H1 (cell line): Measurements from ENCODE around the gene CYP26C1. TPM values are rescaled to one million over a fixed set of nuclear protein-coding genes. Genes with fewer than 3 reads are reported as not detected.
A peak's percentile ranks its signal among the peaks of the same experiment; 100 is the strongest.

ENCODE experiments used
- CTCF ChIA-PET: fragments of 300-600 bp; sonication (Branson Sonifier 250); formaldehyde crosslinking; loops from one replicate; lab custom pipeline; 2021; ENCODE audit not compliant: partially characterized antibody; lab: Charles Lee
- POLR2A ChIA-PET: fragments of 300-600 bp; sonication (Branson Sonifier 250); formaldehyde crosslinking; loops from one replicate; lab custom pipeline; 2021; ENCODE audit warnings: inconsistent platforms; ENCODE audit not compliant: partially characterized antibody; lab: Charles Lee
- DNase-seq, 2 experiments: peaks; one replicate each; pipeline versions ENCODE4 v3.0.0 to v3.0.0-alpha.2; 2010 to 2022; ENCODE audit warnings: low spot score in 2 of 2, low read depth in 1 of 2, mixed read lengths in 1 of 2
- FAIRE-seq: peaks from 2 replicates; lab custom pipeline; 2011; peaks lifted over from hg19 to GRCh38; lab: Jason Lieb, UNC
- H2AFZ ChIP-seq: 2 replicates; pipeline ENCODE4 v1.8.1; 2012; ENCODE audit warnings: low read length, inconsistent platforms
- H2AK5ac ChIP-seq: 2 replicates; pipeline ENCODE4 v1.6.1; 2013; ENCODE audit warnings: low read depth, low read length
- H2BK120ac ChIP-seq: replicated peaks from 2 replicates; pipeline ENCODE3; 2013; ENCODE audit warnings: low read depth, low read length, inconsistent platforms
- H2BK12ac ChIP-seq: 2 replicates; pipeline ENCODE4 v1.6.1; 2013; ENCODE audit warnings: low read depth, low read length
- H2BK15ac ChIP-seq: 2 replicates; pipeline ENCODE4 v1.6.1; 2013; ENCODE audit warnings: low read length
- H2BK20ac ChIP-seq: 2 replicates; pipeline ENCODE4 v1.6.1; 2013; ENCODE audit warnings: low read length
- H2BK5ac ChIP-seq: 2 replicates; pipeline ENCODE4 v1.6.1; 2013; ENCODE audit warnings: low read depth, low read length
- H3K14ac ChIP-seq: 2 replicates; pipeline ENCODE4 v1.6.1; 2013; ENCODE audit warnings: inconsistent platforms; ENCODE audit not compliant: insufficient read length
- H3K18ac ChIP-seq: 2 replicates; pipeline ENCODE4 v1.6.1; 2013; ENCODE audit warnings: low read length; ENCODE audit errors: extremely low read depth
- H3K23ac ChIP-seq: 2 replicates; pipeline ENCODE4 v1.6.1; 2013; ENCODE audit warnings: inconsistent platforms; ENCODE audit not compliant: insufficient read length
- H3K23me2 ChIP-seq: 2 replicates; pipeline ENCODE4 v1.6.1; 2013; ENCODE audit warnings: low read depth, low read length
- H3K27ac ChIP-seq: 2 replicates; pipeline ENCODE4 v1.6.1; 2011; ENCODE audit warnings: low read depth, low read length, inconsistent platforms
- H3K27me3 ChIP-seq, 4 experiments: replicated peaks in 1 of 4; 1 replicate in 1 of 4; 2 replicates in 3 of 4; pipeline versions ENCODE4 v1.6.1 to v1.8.1; 2011 to 2013; ENCODE audit warnings: low read length in 3 of 4, mild to moderate bottlenecking in 3 of 4, inconsistent platforms in 2 of 4, mixed read lengths in 2 of 4, moderate library complexity in 1 of 4; ENCODE audit not compliant: control insufficient read depth in 3 of 4, insufficient read depth in 3 of 4; ENCODE audit errors: extremely low read depth in 1 of 4
- H3K36me3 ChIP-seq, 4 experiments: 2 replicates each; pipeline versions ENCODE4 v1.6.1 to v1.8.1; 2011 to 2013; ENCODE audit warnings: mild to moderate bottlenecking in 4 of 4, low read length in 3 of 4, moderate library complexity in 2 of 4, control low read depth in 1 of 4, inconsistent platforms in 1 of 4; ENCODE audit not compliant: insufficient read depth in 4 of 4, control insufficient read depth in 2 of 4
- H3K4ac ChIP-seq: replicated peaks from 2 replicates; pipeline ENCODE3; 2013; ENCODE audit warnings: low read length, low read depth, mixed read lengths, inconsistent platforms; ENCODE audit not compliant: insufficient read length
- H3K4me1 ChIP-seq, 4 experiments: replicated peaks in 1 of 4; 1 replicate in 1 of 4; 2 replicates in 3 of 4; pipeline versions ENCODE4 v1.6.1 to v1.8.1; 2011 to 2013; ENCODE audit warnings: low read length in 3 of 4, inconsistent platforms in 2 of 4, mixed read lengths in 1 of 4; ENCODE audit not compliant: insufficient read depth in 4 of 4, control insufficient read depth in 3 of 4
- H3K4me2 ChIP-seq, 2 experiments: 2 replicates each; pipeline versions ENCODE4 v1.6.1 to v1.8.1; 2011 to 2013; ENCODE audit warnings: low read depth in 2 of 2, low read length in 2 of 2, control low read depth in 1 of 2, inconsistent platforms in 1 of 2, mild to moderate bottlenecking in 1 of 2; ENCODE audit not compliant: insufficient read depth in 1 of 2
- H3K4me3 ChIP-seq, 4 experiments: fragments of 200-600, 300-600 bp in 1 of 4; sonication (generic), shearing (Covaris generic), sonication (Bioruptor Twin) in 1 of 4; 2 replicates each; pipeline versions ENCODE4 v1.5.1 to v1.8.1; 2011 to 2016; ENCODE audit warnings: low read length in 4 of 4, low read depth in 3 of 4, control low read depth in 2 of 4, inconsistent platforms in 2 of 4, mild to moderate bottlenecking in 2 of 4, mixed read lengths in 1 of 4, moderate library complexity in 1 of 4; ENCODE audit not compliant: insufficient read depth in 2 of 4; ENCODE audit errors: extremely low read depth in 1 of 4
- H3K56ac ChIP-seq: replicated peaks from 2 replicates; pipeline ENCODE3; 2013; ENCODE audit warnings: low read depth, mild to moderate bottlenecking, mixed read lengths, low read length, inconsistent platforms; ENCODE audit not compliant: insufficient read length
- H3K79me1 ChIP-seq: 2 replicates; pipeline ENCODE4 v1.6.1; 2013; ENCODE audit warnings: low read depth, low read length, control low read depth
- H3K79me2 ChIP-seq, 2 experiments: 2 replicates each; pipeline versions ENCODE4 v1.6.1 to v1.8.1; 2012 to 2013; ENCODE audit warnings: low read length in 2 of 2, mild to moderate bottlenecking in 2 of 2, inconsistent platforms in 1 of 2; ENCODE audit not compliant: insufficient read depth in 2 of 2, control insufficient read depth in 1 of 2
- H3K9ac ChIP-seq, 4 experiments: replicated peaks in 1 of 4; 1 replicate in 1 of 4; 2 replicates in 3 of 4; pipeline versions ENCODE4 v1.6.1 to v1.8.1; 2011 to 2013; ENCODE audit warnings: low read depth in 3 of 4, low read length in 3 of 4, control low read depth in 2 of 4, mild to moderate bottlenecking in 2 of 4, moderate library complexity in 2 of 4, inconsistent platforms in 1 of 4; ENCODE audit errors: extremely low read depth in 1 of 4
- H3K9me3 ChIP-seq, 2 experiments: 2 replicates each; pipeline versions ENCODE4 v1.6.1 to v1.8.1; 2012 to 2013; ENCODE audit warnings: mild to moderate bottlenecking in 2 of 2, moderate library complexity in 2 of 2, control low read depth in 1 of 2, inconsistent platforms in 1 of 2, low read depth in 1 of 2, low read length in 1 of 2, mixed read lengths in 1 of 2; ENCODE audit not compliant: insufficient read depth in 2 of 2
- H4K20me1 ChIP-seq, 2 experiments: replicated peaks in 1 of 2; 2 replicates each; pipeline versions ENCODE3 to v1.8.1; 2011 to 2013; ENCODE audit warnings: inconsistent platforms in 2 of 2, low read length in 2 of 2, mild to moderate bottlenecking in 1 of 2; ENCODE audit not compliant: insufficient read depth in 2 of 2, control insufficient read depth in 1 of 2
- H4K5ac ChIP-seq: 2 replicates; pipeline ENCODE4 v1.6.1; 2013; ENCODE audit warnings: low read length, low read depth, mixed read lengths, inconsistent platforms; ENCODE audit not compliant: insufficient read length
- H4K8ac ChIP-seq: 2 replicates; pipeline ENCODE4 v1.8.0; 2013; ENCODE audit warnings: mild to moderate bottlenecking, moderate library complexity, low read length, inconsistent platforms; ENCODE audit not compliant: insufficient read depth; ENCODE audit errors: extremely low read depth
- H4K91ac ChIP-seq: replicated peaks from 2 replicates; pipeline ENCODE3; 2013; ENCODE audit warnings: low read length, mixed read lengths, inconsistent platforms; ENCODE audit not compliant: insufficient read length
- HDAC2 ChIP-seq, 2 experiments: fragments of 300-600 bp in 1 of 2; sonication (generic) in 1 of 2; IDR thresholded peaks; 2 replicates each; pipeline ENCODE4 v1.6.1; 2011 to 2012; ENCODE audit warnings: low read depth in 2 of 2, low read length in 2 of 2, mild to moderate bottlenecking in 2 of 2, moderate library complexity in 2 of 2, borderline replicate concordance in 1 of 2, inconsistent platforms in 1 of 2
- NRF1 ChIP-seq: IDR thresholded peaks from 2 replicates; pipeline ENCODE4 v1.6.1; 2011; ENCODE audit warnings: mild to moderate bottlenecking, low read depth, low read length, improper control_type of control experiment
- SIX5 ChIP-seq: IDR thresholded peaks from 2 replicates; pipeline ENCODE4 v1.6.1; 2011; ENCODE audit warnings: mild to moderate bottlenecking, low read depth, low read length
- SP4 ChIP-seq: IDR thresholded peaks from 2 replicates; pipeline ENCODE4 v1.6.1; 2012; ENCODE audit warnings: low read length, inconsistent platforms
- SRF ChIP-seq: IDR thresholded peaks from 2 replicates; pipeline ENCODE4 v1.6.1; 2011; ENCODE audit warnings: mild to moderate bottlenecking, low read depth, low read length, moderate library complexity
- WGBS, 2 experiments: shearing (Covaris generic) in 1 of 2; methylation state at CpG; one replicate each; pipeline versions ENCODE4 v1.1.6 to v1.1.7; 2013 to 2015; ENCODE audit warnings: low lambda C conversion rate in 2 of 2, mixed read lengths in 2 of 2, inconsistent platforms in 1 of 2, low coverage in 1 of 2, missing lambda C conversion rate in 1 of 2; ENCODE audit not compliant: insufficient replicate concordance in 2 of 2, insufficient coverage in 1 of 2, insufficient read length in 1 of 2; ENCODE audit errors: extremely low coverage in 1 of 2, missing lambda C conversion rate in 1 of 2; 5-methylcytosine and 5-hydroxymethylcytosine counted together
- polyA plus RNA-seq, 7 experiments: library from polyadenylated mRNA; depleted of rRNA in 3 of 7; stranded (reverse) in 5 of 7; unstranded in 2 of 7; fragments of >200 nt in 5 of 7; fragments of 200-250 nt in 2 of 7; gene quantifications; 1 replicate in 5 of 7; 2 replicates in 1 of 7; 4 replicates in 1 of 7; pipeline versions ENCODE4 v1.2.1 to v1.2.3, GENCODE V29; 2011 to 2013; ENCODE audit warnings: missing spikeins in 2 of 7, mixed read lengths in 2 of 7
- total RNA-seq: library from RNA; stranded (reverse); fragmentation: NEBNext Ultra II Directional; extraction: Animal tissue kit (Norgen Biotek cat#: 25700); gene quantifications from 2 replicates; pipeline ENCODE4 v1.2.1, GENCODE V29; 2021
- TF ChIP-seq, protein P1 (sequence below), 3 experiments: IDR thresholded peaks; 1 replicate in 2 of 3; 2 replicates in 1 of 3; pipeline versions ENCODE4 v1.5.1 to v1.6.1; 2011; ENCODE audit warnings: low read length in 3 of 3, mild to moderate bottlenecking in 3 of 3, inconsistent platforms in 2 of 3, low read depth in 1 of 3, moderate library complexity in 1 of 3; ENCODE audit not compliant: insufficient read depth in 1 of 3; ENCODE audit errors: control extremely low read depth in 1 of 3
- TF ChIP-seq, protein P2 (sequence below): IDR thresholded peaks from 2 replicates; pipeline ENCODE4 v1.6.1; 2011; ENCODE audit warnings: low read depth, mild to moderate bottlenecking, low read length; ENCODE audit not compliant: insufficient read depth

Gene CYP26C1
- total and polyA plus RNA-seq, 2 of the 8 experiments (the other 6 are each of a cell fraction or from before 2014, with no cell fraction given), result 0.12 to 0.28 TPM

DNA sequence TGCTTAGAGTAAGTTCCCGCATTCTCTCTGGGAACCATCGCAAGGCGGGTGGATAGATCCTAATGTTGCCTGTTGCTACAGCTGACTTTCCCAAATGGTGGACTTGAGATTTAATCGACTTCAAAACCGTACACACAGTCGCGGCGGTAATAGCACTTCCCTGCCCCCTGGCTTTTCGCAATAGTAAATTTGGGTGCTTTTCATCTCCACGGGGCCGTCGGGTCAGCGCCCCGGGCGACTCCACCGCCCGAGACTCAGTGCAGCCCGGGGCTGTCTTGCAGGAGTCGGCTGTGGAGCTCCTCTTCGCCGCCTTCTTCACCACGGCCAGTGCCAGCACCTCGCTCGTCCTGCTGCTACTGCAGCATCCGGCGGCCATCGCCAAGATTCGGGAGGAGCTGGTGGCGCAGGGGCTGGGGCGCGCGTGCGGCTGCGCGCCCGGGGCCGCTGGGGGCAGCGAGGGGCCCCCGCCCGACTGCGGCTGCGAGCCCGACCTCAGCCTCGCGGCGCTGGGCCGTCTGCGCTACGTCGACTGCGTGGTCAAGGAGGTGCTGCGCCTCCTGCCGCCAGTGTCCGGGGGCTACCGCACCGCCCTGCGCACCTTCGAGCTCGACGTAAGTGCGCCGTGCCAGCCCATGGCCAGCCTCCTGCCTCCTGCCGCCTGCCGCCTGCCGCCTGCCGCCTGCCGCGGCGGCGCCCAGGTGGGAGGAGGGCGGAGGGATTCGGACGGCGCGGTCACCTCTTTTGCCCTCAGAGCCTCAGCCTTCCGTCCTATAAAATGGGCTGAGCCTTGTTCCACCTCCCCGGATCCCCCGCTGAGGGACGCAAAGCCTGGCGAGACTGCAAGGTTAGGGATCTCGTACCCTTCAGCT is 5.3 kb downstream of the CYP26C1 start:
- Histone ChIP-seq H2AFZ (no peak overlapping the region), H3K4me2 (peak overlapping the region; percentile 73 to 74), H3K56ac (no peak overlapping the region), H3K4me3 (peak overlapping the region; percentile 6 to 54 (median 30)), H2BK120ac (no peak overlapping the region), H2BK5ac (no peak overlapping the region), H3K79me2 (no peaks in the 10 kb centered on the region), H3K4ac (no peak overlapping the region), H3K14ac (no peak overlapping the region), H2BK15ac (no peak overlapping the region), H2BK12ac (0 out of 2 replicates have a peak overlapping the region, but pooled peaks have one; percentile 17), H3K9ac (no peak overlapping the region), H2AK5ac (no peak overlapping the region), H3K79me1 (no peaks in the 10 kb centered on the region), H3K23ac (no peak overlapping the region), H3K9me3 (no peaks in the 10 kb centered on the region; a peak in 1 of 4 replicates), H4K5ac (no peak overlapping the region), H2BK20ac (no peak overlapping the region), H4K8ac (no peak overlapping the region), H3K23me2 (peaks cover 12% of the 10 kb centered on the region; the same call in 1 of the 2 replicates), H4K20me1 (peaks cover 9 to 39% of the 10 kb centered on the region in 2 experiments), H3K27me3 (peaks cover 100% of the 10 kb centered on the region in 4 experiments), H3K18ac (peak overlapping the region; percentile 13; the same call in 1 of the 2 replicates), H3K27ac (no peak overlapping the region), H3K4me1 (peaks cover 0 to 34% (median 31%) of the 10 kb centered on the region in 4 experiments; a peak in 6 of 7 replicates), H4K91ac (no peak overlapping the region), H3K36me3 (peaks cover 0 to 20% (median 1%) of the 10 kb centered on the region in 4 experiments; a peak in 1 of 8 replicates)
- ChIA-PET CTCF (interaction anchor here (0.7 to 14.8 kb wide), 18 partner anchors 8 to 311 kb away, joined by 3 to 147 read pairs (median 4); partner anchors contain the start of gene CYP26A1), POLR2A (interaction anchor here (5.7 kb wide), 1 partner anchor 9 kb away, joined by 26 read pairs; the partner anchor contains the start of gene CYP26A1)
- FAIRE-seq (no peak), DNase-seq (no peak)
- WGBS, 2 experiments, result 5% methylated on average over 59 of the region's 81 CpGs; no CpG with 5 or more reads in 1 of the 2 experiments
- TF ChIP-seq NRF1 (no peak), SRF (no peak), HDAC2 (IDR thresholded peaks at IDR 0.05; ENCODE audit: borderline replicate concordance in 1 of 2, low read depth in 2 of 2, low read length in 2 of 2) (peak in 1 of 2 experiments; percentile 79; a peak in 1 of 4 replicates), SIX5 (no peak), SP4 (no peak)
- TF ChIP-seq, protein P1, sequence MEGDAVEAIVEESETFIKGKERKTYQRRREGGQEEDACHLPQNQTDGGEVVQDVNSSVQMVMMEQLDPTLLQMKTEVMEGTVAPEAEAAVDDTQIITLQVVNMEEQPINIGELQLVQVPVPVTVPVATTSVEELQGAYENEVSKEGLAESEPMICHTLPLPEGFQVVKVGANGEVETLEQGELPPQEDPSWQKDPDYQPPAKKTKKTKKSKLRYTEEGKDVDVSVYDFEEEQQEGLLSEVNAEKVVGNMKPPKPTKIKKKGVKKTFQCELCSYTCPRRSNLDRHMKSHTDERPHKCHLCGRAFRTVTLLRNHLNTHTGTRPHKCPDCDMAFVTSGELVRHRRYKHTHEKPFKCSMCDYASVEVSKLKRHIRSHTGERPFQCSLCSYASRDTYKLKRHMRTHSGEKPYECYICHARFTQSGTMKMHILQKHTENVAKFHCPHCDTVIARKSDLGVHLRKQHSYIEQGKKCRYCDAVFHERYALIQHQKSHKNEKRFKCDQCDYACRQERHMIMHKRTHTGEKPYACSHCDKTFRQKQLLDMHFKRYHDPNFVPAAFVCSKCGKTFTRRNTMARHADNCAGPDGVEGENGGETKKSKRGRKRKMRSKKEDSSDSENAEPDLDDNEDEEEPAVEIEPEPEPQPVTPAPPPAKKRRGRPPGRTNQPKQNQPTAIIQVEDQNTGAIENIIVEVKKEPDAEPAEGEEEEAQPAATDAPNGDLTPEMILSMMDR (IDR thresholded peaks at IDR 0.05; ENCODE audit: control extremely low read depth in 1 of 3, insufficient read depth in 1 of 3, low read depth in 1 of 3, low read length in 3 of 3), result peak in 2 of 3 experiments; percentile 25 to 51; a peak in 3 of 4 replicates
- TF ChIP-seq, protein P2, sequence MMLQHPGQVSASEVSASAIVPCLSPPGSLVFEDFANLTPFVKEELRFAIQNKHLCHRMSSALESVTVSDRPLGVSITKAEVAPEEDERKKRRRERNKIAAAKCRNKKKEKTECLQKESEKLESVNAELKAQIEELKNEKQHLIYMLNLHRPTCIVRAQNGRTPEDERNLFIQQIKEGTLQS, result no peak
